ENCODE measurements around the gene ARL8A.

DNA sequence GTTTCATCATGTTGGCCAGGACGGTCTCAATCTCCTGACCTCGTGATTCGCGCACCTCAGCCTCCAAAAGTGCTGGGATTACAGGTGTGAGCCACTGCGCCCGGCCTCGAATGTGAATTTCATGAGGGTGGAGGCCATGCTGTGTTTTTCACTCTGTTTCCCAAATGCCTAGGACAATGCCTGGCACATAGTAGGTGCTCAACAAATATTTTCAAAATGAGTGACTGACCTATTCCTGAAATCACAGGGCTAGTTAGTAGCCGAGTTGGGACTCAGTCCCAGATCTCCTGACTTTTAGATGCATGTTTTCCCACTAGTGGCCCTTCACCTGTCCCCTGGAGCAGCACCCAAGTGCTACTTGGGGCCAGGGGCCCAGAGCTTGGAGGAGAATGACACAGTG is 28.2 kb downstream of the ARL8A start:
- no peak for TF ChIP-seq POLR2A (IDR thresholded peaks at IDR 0.05; ENCODE audit: low read length)
- no peak for TF ChIP-seq GATA1 (IDR thresholded peaks at IDR 0.05; ENCODE audit: low read depth, low read length)

Measured in erythroblast (primary cell).